ENCODE data around the gene ISM1. TPM values are rescaled to one million over a fixed set of nuclear protein-coding genes. Genes with fewer than 3 reads are reported as not detected.

The ISM1 gene
- total RNA-seq, 1 experiment from 2014 or later = 0.35 TPM

GRCh38 chr20:13312300-13312699, 91.2 kb downstream of the ISM1 start:
- no peak for DNase-seq (ENCODE audit: low spot score)

GRCh38 chr20:13313201-13313600, 92.1 kb downstream of the ISM1 start:
- no peak for DNase-seq (ENCODE audit: low spot score)

- DNase-seq (ENCODE audit: low spot score) = no peak
These were observed 96.4 kb downstream of the ISM1 start for GRCh38 chr20:13317439-13317838.

DNA sequence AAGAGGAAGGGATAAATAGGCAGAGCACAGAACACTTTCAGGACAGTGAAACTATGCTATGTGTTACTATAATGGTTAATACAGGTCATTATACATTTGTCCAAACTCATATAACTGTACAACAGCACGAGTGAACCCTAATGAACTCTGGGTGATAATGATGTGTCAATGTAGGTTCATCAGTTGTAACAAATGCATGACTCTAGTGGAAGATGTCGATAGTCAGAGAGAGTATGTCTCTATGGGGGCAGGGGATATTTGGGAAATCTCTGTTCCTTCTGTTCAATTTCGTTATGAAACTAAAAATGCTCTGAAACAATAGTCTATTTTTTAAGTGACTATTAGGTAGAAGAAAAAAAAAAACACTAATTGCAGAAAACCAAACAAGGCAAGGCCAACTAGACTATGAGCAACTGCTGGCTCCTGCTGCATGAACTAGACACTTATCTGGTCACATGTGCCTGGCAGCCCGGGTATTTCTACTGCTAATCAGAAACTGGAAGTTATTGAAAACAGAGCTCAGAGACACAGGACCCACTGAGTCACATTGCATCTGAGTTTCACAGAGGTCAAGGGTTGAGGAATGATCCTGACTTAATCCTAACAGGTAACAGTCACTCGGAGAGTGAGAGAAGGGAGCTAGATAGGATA, 97.9 kb downstream of the ISM1 start:
- DNase-seq (ENCODE audit: low spot score) = no peak

DNA sequence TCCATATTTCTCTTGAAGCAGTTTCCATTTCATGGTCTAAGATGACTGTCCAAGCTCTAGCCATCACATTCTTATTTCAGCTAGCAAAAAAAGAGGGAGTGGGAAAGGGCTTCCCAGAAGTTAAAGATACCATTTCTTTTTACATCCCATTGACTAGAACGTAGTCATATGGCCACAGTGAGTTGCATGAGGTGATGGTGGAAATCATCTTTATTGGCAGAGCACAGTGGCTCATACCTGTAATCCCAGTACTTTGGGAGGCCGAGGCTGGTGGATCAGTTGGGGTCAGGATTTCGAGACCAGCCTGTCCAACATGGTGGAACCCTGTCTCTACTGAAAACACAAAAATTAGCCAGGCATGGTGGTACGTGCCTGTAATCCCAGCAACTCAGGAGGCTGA, 99.6 kb downstream of the ISM1 start:
- DNase-seq (ENCODE audit: low spot score) = no peak

- no peak for DNase-seq (ENCODE audit: low spot score)
These were observed 100.3 kb downstream of the ISM1 start for GRCh38 chr20:13321416-13321815.

- no peak for DNase-seq (ENCODE audit: low spot score)
These were observed 101.1 kb downstream of the ISM1 start for GRCh38 chr20:13322198-13322597.

DNA sequence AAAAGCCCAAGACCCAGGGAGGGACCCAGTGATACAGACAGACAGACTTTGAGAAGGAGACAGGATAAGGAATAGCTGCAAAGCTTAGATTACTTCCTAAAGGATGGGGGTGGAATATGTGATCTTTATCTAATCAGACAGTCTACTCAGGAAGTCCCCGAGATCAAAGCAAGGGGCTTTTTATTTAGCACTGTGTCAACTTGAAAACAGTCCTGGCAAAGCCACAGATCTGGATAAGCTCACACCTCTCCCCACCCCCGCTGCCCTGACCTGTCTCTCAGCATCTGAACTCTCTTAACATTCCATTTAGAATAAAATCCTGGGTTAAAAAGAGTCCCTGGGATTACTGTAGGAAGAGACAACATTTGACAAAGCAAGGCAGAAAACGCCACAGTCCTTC, 101.5 kb downstream of the ISM1 start:
- DNase-seq (ENCODE audit: low spot score) = no peak

DNA sequence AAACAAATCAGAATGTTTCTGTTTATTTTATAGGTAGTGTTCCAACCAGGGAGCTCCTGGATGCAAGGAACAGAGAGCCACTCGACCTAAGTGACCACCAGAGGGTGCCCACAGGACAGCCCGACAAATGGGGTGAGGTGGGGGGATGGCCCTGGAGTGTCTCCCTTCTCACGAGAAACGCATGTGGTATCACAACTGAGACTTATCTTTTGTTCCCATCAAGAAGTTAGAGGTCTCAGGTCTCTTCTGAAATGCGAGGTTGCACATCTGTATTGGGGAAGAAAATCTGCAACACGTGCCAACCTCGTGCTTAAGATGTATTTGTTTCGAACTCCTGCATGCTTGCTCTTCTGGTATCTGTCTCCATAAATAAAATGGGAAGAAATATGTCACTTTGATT, 104.0 kb downstream of the ISM1 start:
- peak; percentile 53 for DNase-seq (ENCODE audit: low spot score)

DNA sequence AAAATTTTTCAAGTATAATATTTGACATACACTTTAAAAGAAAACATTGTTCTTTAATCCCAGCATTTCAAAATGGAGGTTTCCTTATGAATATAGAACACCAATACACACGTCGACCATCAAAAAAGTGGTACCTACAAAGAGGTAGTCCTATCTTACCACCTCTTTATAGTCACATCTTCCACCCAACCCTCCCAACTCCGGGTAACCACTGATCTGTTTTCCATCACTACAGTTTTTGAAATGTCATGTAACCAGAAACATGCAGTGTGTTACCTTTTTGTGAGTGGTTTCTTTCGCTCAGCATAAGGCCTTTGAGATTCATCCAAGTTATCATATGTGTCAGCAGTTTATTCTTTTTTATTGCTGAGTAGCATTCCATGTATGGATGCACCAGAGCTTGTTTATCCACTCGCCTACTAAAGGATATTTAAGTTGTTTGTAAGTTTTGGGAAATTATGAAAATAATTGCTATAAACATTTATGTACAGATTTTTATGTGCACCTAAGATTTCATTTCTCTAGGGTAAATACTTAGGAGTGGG, 104.8 kb downstream of the ISM1 start:
- no peak for DNase-seq (ENCODE audit: low spot score)

DNA sequence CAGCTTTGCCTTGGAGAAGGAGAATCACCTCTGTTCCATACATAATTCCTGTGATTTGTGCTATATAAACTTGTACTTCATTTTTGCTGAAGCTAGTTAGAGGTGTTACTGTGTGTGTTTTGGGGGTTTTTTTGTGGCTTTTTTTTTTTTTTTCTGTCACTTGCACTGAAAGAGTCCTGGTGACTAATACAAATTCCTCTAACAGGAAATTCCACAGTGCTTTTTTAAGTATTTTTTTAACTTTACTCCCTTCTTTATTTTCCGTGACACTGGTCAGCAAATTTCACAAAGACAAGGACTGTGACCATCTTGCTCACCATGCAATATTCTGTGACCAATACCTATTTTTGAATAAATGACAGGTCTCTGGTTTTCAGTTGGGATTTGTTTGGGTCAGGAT, 110.5 kb downstream of the ISM1 start:
- DNase-seq (ENCODE audit: low spot score) = no peak

DNA sequence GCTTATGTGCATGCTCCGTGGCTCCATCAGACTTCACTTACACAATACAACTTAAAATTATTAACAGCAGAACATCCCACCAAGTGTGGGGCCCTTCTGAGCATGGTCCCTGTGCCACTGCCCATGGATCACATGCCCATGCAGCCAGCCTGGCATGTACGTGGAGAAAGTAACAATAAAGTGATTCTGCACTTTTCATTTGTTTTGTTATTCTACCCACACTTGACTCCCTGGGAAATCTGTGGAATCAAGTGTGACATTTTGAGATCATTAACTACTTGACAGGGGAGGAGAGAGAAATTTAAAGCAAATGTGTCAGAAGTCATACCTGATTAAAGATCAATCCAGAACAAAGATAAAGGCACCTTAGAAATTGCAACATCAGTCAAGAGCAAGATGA, 112.0 kb downstream of the ISM1 start:
- no peak for DNase-seq (ENCODE audit: low spot score)

DNA sequence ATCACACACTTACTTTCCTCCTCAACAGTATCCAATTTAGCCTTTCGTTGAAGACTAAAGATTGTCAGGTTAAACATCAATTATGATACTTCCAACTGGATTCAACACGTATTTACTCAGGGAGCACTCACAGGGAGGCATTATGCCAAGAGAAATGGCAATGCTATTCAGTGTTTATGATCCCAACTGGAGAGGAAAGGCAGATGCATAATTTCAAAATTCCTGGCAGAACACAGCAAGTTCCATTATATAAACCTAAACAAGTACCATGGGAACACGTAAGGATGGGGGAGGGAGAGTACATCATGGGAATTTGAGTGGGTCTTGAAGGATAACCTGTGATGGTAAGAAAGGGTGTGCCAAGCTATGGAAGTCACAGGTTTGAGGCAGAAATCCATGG, 112.7 kb downstream of the ISM1 start:
- no peak for DNase-seq (ENCODE audit: low spot score)

GRCh38 chr20:13336308-13337089, 115.4 kb downstream of the ISM1 start:
- DNase-seq (ENCODE audit: low spot score) = no peak

GRCh38 chr20:13337090-13337784, 116.2 kb downstream of the ISM1 start:
- no peak for DNase-seq (ENCODE audit: low spot score)

DNA sequence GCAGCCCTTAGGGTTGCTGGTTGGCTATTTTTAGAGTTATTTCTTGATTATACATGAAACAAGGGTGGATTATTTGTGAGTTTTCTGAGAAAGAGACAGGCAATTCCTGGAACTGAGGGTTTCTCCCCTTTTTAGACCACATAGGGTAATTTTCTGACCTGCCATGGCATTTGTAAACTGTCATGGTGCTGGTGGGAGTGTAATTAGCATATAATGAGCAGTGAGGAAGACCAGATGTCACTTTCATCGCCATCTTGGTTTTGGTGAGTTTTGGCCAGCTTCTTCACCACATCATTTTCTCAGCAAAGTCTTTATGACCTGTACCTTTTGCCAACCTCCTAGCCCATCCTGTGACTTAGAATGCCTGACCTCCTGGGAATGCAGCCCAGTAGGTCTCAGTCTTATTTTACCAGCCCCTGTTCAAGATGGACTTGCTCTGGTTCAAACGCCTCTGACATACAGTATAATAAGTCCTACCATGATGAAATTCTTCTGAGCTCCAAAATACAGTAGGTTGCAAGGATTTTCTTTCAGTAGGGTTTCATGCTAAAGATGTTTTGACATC, 117.1 kb downstream of the ISM1 start:
- no peak for DNase-seq (ENCODE audit: low spot score)

DNA sequence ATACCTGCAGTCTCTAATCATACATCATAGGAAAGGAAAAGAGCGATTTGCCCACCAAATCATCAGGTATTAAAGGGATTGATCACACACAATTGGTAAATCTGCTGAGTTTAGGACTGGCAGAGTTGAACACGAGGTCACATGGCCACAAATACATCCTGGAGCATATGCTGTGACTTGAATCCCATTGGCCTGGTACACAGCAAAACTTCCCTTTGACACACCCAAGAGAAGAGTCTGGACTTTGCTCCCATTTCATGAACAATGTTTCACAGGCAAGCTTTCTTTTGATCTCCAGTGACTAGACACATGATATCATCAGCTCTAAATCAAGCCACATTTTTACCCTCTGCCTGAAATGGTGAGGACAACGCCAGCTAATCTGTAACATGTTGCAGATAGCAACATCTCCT, 117.9 kb downstream of the ISM1 start:
- DNase-seq (ENCODE audit: low spot score) = no peak

- no peak for DNase-seq (ENCODE audit: low spot score)
These were observed 119.0 kb downstream of the ISM1 start for GRCh38 chr20:13340088-13340487.

- DNase-seq (ENCODE audit: low spot score) = no peak
These were observed 120.8 kb downstream of the ISM1 start for GRCh38 chr20:13341737-13342393.

GRCh38 chr20:13342469-13343242, 121.6 kb downstream of the ISM1 start:
- no peak for DNase-seq (ENCODE audit: low spot score)

- DNase-seq (ENCODE audit: low spot score) = no peak
These were observed 123.6 kb downstream of the ISM1 start for GRCh38 chr20:13344671-13345070.
